Breast epithelium (tissue), 4 donors: ENCODE results near the gene FAM3C. TPM values are rescaled to one million over a fixed set of nuclear protein-coding genes. Genes with fewer than 3 reads are reported as not detected.

Experiments
- DNase-seq, 2 donors: peaks; one replicate each; pipeline ENCODE4 v3.0.0-alpha.2; 2019; ENCODE audit warnings: low spot score in 2 of 2
- H3K27ac ChIP-seq, 2 donors: fragments of 200-600 bp; sonication (generic) in 1 of 2; one replicate each; pipeline ENCODE4 v1.5.1; 2016 to 2019; ENCODE audit warnings: mild to moderate bottlenecking in 1 of 2
- H3K27me3 ChIP-seq, 2 donors: fragments of 200-600 bp; sonication (generic) in 1 of 2; one replicate each; pipeline versions ENCODE4 v1.5.1 to v1.6.0; 2017 to 2019; ENCODE audit warnings: control low read depth in 1 of 2, mild to moderate bottlenecking in 1 of 2
- H3K36me3 ChIP-seq: fragments of 200-600 bp; one replicate; pipeline ENCODE4 v1.5.1; 2019
- H3K4me1 ChIP-seq, 2 donors: fragments of 200-600 bp; sonication (generic); one replicate each; pipeline ENCODE4 v1.5.1; 2016 to 2019; ENCODE audit warnings: control low read depth in 1 of 2
- H3K4me3 ChIP-seq, 3 donors: fragments of 200-600 bp; sonication (generic); 1 replicate in 2 of 3; 2 replicates in 1 of 3; pipeline ENCODE4 v1.5.1; 2016 to 2019; ENCODE audit warnings: mild to moderate bottlenecking in 3 of 3, moderate library complexity in 2 of 3
- H3K9me3 ChIP-seq, 2 donors: fragments of 200-600 bp; sonication (generic) in 1 of 2; one replicate each; pipeline ENCODE4 v1.5.1; 2016 to 2019; ENCODE audit warnings: control low read depth in 1 of 2
- POLR2A ChIP-seq: fragments of 450-650 bp; IDR thresholded peaks from one replicate; pipeline ENCODE4 v1.6.1; 2016; ENCODE audit warnings: antibody characterized with exemption, mild to moderate bottlenecking, moderate library complexity
- POLR2AphosphoS5 ChIP-seq, 3 donors: sonication (generic); formaldehyde crosslinking; IDR thresholded peaks; one replicate each; pipeline ENCODE4 v1.6.1; 2017; ENCODE audit warnings: antibody characterized with exemption in 3 of 3
- intact Hi-C: fragments of 100-400 bp; cut with DNase I; formaldehyde crosslinking; loops from one replicate; pipeline ENCODE4 v1.15.1; 2023; ENCODE audit warnings: low total_unique reads
- total RNA-seq, 3 donors: library from RNA; depleted of rRNA; stranded (reverse); fragments of >200 nt; gene quantifications; one replicate each; pipeline ENCODE4 v1.1.0, GENCODE V29; 2016
- TF ChIP-seq, protein P1 (sequence below), 3 donors: fragments of 450-650 bp; IDR thresholded peaks; one replicate each; pipeline ENCODE4 v1.5.1; 2016 to 2017; ENCODE audit warnings: antibody characterized with exemption in 3 of 3, mild to moderate bottlenecking in 3 of 3, moderate library complexity in 3 of 3

FAM3C gene
- total RNA-seq, 3 donors from 2014 or later: 35.8 to 89.7 (median 50.8) TPM

DNA sequence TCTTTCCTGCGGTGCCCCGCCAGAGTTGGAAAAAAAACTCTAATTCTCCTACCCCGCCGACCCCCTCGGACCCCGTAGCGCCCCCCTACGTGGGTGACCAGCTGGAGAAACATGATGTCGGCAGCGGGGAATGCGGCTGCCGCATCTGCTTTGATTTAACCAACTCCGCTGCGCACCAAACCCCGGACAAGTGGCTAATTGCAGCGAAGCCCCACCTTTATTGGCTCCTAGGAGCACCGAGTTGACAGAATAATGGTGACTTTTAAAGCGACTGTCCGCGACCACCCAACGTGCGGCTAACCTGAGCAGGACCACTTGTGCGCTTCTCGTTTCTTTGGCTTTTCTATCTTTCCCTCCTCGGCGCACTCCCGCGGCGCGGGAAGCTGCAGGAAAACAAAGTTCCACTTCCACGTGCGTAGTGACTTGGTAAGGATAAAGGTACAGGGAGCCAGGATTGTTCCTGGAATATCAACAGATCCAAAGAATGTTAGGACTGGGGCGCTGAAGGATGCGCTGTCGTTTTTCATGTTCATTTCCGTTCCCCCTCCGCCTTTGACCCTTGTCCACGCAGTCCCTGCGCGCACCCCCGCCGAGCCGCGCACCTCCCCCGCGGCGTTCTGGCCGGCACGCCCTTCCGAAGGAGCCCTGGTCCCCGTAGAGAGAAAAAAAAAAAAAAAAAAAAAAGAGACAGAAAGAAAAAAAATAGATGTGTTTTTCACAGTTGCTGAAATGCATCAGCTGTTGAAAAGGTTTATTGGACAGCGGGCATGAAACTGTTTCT is 65.9 kb downstream of the FAM3C start:
- TF ChIP-seq POLR2AphosphoS5 (IDR thresholded peaks at IDR 0.05) (no peak), POLR2A (no peak)
- TF ChIP-seq, protein P1, sequence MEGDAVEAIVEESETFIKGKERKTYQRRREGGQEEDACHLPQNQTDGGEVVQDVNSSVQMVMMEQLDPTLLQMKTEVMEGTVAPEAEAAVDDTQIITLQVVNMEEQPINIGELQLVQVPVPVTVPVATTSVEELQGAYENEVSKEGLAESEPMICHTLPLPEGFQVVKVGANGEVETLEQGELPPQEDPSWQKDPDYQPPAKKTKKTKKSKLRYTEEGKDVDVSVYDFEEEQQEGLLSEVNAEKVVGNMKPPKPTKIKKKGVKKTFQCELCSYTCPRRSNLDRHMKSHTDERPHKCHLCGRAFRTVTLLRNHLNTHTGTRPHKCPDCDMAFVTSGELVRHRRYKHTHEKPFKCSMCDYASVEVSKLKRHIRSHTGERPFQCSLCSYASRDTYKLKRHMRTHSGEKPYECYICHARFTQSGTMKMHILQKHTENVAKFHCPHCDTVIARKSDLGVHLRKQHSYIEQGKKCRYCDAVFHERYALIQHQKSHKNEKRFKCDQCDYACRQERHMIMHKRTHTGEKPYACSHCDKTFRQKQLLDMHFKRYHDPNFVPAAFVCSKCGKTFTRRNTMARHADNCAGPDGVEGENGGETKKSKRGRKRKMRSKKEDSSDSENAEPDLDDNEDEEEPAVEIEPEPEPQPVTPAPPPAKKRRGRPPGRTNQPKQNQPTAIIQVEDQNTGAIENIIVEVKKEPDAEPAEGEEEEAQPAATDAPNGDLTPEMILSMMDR (IDR thresholded peaks at IDR 0.05): no peak
- H3K9me3 ChIP-seq: no peaks in the 10 kb centered on the region
- peak overlapping the region; percentile 14 to 44 (median 34) for H3K4me3 ChIP-seq
- H3K36me3 ChIP-seq: no peaks in the 10 kb centered on the region
- H3K27me3 ChIP-seq: peaks cover 3 to 53% of the 10 kb centered on the region in 2 donors
- no peaks in the 10 kb centered on the region for H3K4me1 ChIP-seq
- no peak overlapping the region for H3K27ac ChIP-seq
- no peak for DNase-seq
- intact Hi-C loops: no loop called here

DNA sequence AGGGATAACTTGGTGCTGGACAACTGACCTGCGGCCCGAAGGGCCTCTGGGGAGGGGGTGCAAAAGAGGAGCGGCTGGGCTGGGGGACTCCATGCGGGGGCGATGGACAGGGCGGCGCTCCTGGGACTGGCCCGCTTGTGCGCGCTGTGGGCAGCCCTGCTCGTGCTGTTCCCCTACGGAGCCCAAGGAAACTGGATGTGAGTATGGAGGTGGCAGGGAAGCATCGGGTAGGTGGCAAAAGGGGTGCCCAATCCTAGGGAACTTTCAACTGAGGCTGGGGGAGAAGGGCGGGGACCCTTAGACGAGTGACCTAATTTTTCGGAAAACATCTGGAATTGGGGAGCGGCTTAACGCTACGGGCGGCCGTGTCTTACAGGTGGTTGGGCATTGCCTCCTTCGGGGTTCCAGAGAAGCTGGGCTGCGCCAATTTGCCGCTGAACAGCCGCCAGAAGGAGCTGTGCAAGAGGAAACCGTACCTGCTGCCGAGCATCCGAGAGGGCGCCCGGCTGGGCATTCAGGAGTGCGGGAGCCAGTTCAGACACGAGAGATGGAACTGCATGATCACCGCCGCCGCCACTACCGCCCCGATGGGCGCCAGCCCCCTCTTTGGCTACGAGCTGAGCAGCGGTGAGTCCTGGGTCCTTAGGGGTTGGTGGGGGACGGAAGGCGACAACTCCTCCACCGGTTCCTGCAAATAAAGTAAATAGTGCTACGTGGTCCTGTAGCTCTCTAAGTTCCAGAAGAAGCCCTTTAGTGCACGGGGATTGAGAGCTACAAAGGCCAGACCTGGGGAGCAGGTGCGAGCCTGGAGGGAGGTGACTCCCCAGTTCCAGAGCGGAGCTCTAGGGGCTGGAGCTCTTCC is 66.7 kb downstream of the FAM3C start:
- Histone ChIP-seq H3K27me3 (peaks cover 3 to 45% of the 10 kb centered on the region in 2 donors), H3K36me3 (no peaks in the 10 kb centered on the region), H3K27ac (no peak overlapping the region), H3K9me3 (no peaks in the 10 kb centered on the region), H3K4me1 (no peaks in the 10 kb centered on the region), H3K4me3 (peak overlapping the region; percentile 14 to 44 (median 34))
- intact Hi-C loops: no loop called here
- DNase-seq: no peak
- no peak for TF ChIP-seq POLR2A
- TF ChIP-seq, protein P1 (IDR thresholded peaks at IDR 0.05): no peak
- TF ChIP-seq POLR2AphosphoS5 (IDR thresholded peaks at IDR 0.05): no peak

DNA sequence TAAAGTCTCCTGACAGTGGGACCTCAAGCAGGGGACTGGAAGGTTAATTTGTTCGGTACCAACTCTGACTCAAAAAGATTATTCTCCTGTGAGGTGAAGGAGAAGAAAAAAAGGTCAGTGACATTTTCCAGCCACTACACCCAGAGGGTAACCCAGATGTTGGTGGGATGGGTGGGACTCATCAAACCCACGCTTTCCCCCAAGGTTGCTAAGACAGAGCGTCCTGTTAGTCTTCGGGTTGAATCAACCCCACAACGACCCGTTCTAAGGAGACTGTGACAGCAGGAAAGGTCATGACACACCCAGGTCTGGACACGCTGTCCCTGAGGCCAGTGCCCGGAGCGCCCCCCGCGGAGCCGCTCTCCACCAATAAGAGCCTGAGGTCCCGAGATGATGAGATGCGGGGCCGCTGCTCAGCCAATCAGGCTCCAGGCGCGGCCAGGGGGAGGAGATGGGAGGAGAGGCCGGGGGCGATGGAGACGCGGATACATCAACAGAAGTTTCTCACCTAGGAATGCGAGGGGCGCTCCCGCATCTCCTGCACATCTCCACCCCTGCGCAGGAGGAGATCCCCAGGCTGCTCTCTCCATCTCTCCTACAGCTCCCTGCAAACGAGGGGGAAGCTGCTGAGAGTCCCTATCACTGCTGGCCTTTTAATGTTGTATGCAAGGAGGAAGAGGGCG is 67.5 kb downstream of the FAM3C start, which contains the start of gene WNT16:
Gene WNT16, plus strand, starts transcription at position 493 of the 683 bp plus-strand sequence. CDS start 293 bp downstream, outside the sequence.
- no peak for TF ChIP-seq POLR2A
- no peak for TF ChIP-seq POLR2AphosphoS5 (IDR thresholded peaks at IDR 0.05)
- peak within 1 kb of the TSS; percentile 14 to 44 (median 34) for H3K4me3 ChIP-seq
- H3K36me3 ChIP-seq: no peaks in the 10 kb centered on the region
- H3K9me3 ChIP-seq: no peaks in the 10 kb centered on the region
- no peaks in the 10 kb centered on the region for H3K4me1 ChIP-seq
- H3K27me3 ChIP-seq: peaks cover 3 to 42% of the 10 kb centered on the region in 2 donors
- no peak for DNase-seq
- intact Hi-C loops: no loop called here
- H3K27ac ChIP-seq: no peak within 1 kb of the TSS

DNA sequence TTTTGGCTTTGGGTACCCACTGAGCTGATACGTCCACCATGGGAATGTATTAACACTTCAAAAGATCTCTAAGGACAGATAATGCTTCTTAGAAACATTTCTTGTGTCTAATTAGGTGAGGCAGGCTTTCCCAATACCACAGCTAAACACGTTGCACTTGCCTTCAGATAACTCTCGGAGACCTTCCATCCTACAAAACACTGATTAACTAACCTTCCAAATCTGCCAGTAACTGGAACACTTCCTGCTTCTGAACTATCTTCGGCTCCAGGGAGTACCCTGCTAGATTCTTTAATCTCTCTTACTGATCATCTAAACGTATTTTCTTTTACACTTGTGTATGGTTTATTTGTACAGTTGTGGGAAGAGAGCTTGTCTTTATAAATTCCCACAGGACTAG is 68.4 kb downstream of the FAM3C start:
- intact Hi-C loops: no loop called here
- Histone ChIP-seq H3K4me1 (no peaks in the 10 kb centered on the region), H3K9me3 (no peaks in the 10 kb centered on the region), H3K36me3 (no peaks in the 10 kb centered on the region), H3K27me3 (peaks cover 3 to 40% of the 10 kb centered on the region in 2 donors), H3K27ac (no peak overlapping the region), H3K4me3 (no peak overlapping the region)
- TF ChIP-seq, protein P1 (IDR thresholded peaks at IDR 0.05): no peak
- no peak for TF ChIP-seq POLR2AphosphoS5 (IDR thresholded peaks at IDR 0.05)
- no peak for TF ChIP-seq POLR2A
- DNase-seq: no peak

DNA sequence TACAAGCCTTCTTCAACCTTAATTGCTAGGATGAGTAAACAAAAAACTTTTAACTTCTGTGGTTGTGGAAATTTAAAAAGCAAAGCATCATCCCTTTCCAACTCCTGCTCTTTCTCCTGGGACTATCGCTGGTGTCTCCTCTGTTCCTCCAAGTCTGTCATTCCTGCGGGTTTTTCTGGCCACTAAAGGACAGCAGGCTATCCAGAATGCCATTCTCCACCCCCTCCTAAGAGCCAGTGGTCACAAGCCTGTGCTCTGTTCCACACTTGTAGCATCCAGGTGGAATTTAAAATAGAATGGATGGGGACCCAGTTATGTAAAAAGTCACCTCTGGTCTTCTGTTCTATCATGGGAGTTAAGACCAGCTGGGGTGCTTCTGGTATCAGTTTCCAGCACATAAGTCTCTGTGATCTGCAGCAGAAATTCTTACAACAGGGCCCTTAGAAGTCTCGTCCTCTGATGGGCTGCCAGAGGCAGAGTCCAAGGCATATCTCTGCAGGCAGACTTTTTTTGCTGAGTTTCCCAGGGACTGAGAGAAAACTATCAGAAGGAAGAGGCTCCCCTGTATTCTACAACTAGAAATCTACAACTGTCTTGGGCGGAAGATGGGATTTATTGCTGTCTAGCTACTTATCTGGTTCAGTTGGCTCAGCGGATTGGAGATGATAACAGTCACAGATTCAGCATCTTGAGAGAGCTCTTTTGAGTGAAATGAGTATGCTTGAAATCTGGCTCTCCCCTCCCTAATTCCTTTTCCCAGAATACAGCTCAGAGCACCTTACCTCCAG is 72.4 kb downstream of the FAM3C start:
- no peak for TF ChIP-seq POLR2AphosphoS5 (IDR thresholded peaks at IDR 0.05)
- TF ChIP-seq, protein P1 (IDR thresholded peaks at IDR 0.05): no peak
- Histone ChIP-seq H3K4me3 (no peak overlapping the region), H3K27me3 (peaks cover 0 to 4% of the 10 kb centered on the region in 2 donors), H3K4me1 (no peaks in the 10 kb centered on the region), H3K36me3 (no peaks in the 10 kb centered on the region), H3K27ac (no peak overlapping the region), H3K9me3 (no peaks in the 10 kb centered on the region)
- no peak for DNase-seq
- intact Hi-C loops: no loop called here
